ENCODE measurements around the gene SMIM23.

GRCh38 chr5:171743436-171744076 is 42.1 kb upstream of the SMIM23 start:
- TF ChIP-seq POLR2A (IDR thresholded peaks at IDR 0.05; ENCODE audit: low read length) (no peak), MAFK (IDR thresholded peaks at IDR 0.05; ENCODE audit: partially characterized antibody) (no peak), JUNB (IDR thresholded peaks at IDR 0.05) (no peak), NFE2L2 (conservative IDR thresholded peaks at IDR 0.05; ENCODE audit: low read length) (no peak)

All from A549 (cell line).